ENCODE data around the gene FAM168B.
"Not testable (repeated sequence)": the region's sequence is repeated elsewhere in the genome, so short reads cannot be mapped to it uniquely, and the experiment has no call there.

FAM168B gene

DNA sequence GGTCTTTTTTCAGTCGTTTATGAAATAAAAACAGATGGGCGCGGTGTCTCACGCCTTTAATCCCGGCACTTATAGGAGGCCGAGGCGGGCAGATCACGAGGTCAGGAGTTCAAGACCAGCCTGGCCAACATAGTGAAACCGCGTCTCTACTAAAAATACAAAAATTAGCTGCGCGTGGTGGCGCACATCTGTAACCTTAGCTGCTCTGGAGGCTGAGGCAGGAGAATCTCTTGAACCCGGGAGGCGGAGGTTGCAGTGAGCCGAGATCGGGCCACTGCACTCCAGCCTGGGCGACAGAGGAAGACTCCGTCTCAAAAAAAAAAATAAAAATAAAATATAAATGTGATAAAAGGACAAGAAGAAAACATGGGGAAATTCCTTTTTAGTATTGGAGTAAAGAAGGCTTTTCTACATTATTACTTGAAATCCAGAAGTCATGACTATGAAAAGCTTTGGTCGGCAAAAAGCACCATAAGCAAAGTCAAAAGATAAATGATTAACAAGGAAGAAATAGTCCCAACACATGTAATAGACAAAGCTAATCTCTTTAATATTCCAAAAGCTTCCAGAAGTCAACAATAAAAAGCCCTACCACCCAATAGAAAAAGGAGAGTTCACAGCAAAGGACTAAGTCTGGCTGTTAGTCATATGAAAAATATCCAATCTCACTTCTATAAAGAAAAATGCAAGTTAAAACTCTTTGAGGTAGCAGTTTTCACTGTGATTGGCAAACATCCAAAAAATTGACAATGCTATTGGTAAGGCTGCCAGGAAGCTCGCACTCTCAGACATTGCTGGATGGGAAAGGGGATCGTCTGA lies 1.4 kb upstream of the FAM168B start:
- no peak for DNase-seq

DNA sequence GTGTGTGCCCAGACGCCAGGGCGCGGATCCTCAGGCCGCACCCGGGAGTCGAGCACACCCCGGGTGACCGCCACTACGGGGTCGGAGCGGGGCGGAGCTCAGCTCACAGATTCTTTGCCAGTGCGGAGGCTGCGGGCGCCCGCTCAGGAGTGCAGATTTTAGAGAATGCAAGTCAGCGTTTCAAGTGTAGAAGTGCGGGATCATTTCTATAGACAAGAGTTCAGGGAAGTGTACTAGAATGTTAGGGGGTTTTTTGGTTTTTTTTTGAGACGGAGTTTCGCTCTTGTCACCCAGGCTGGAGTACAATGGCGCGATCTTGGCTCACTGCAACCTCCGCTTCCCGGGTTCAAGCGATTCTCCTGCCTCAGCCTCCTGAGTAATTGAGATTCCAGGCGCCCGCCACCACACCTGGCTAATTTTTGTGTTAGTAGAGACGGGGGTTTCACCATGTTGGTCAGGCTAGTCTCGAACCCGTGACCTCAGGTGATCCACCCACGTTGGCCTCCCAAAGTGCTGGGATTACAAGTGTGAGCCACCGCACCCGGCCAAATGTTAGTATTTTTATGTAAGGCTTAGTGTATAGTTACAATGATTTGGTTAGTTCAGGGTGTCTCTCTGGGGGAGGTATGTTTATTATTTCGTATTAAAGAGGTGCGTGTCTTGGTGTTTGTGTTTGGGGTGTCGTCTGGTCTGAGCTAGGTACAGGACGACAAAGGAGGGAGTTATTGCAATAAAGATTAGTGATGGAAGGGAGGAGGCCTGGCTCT lies 619 bp upstream of the FAM168B start:
- peak; percentile 45 for DNase-seq

DNA sequence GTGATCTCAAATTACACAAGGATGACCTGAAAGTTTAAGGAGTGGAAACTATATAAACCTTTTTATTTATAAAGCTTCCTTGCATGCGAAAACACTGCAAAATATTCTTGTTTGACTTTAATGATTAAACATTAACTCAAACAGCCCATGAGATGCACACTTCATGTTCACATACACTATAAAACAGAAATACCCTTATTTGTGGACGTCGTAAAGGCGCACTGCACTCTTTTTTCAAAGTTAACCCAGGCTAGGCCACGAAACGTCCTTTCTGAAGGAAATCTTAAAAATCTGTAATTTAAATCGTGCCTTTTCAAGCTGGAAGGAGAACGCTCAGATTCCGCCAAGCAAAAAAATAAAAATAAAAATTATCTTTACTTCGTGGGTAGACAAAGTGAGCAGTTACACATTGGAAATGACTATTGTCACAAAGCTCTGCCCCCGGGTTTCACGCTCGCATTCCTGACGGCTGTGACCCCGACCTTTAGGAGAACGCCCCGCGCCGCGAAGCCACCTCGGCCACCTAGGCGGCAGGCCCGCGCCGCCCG lies 728 bp downstream of the FAM168B start:
- DNase-seq = no peak

DNA sequence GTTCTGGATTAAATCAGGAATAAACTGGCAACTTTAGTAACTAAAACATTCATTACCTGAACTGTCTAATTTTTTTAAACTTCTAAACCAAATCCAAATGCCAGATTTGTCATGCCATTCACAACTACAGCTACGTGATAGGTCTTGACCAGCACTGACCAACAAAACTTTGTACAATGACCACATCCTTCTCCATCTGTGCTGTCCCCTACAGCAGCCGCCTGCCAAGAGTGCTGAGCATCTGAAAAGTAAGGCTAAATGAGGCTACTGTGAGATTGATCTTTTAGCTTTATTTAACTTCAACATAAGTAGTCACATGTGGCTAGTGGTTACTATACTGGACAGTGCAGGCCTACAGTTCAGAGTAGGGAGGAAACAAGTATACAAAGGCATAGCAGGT lies 7.6 kb downstream of the FAM168B start:
- no peak for DNase-seq

DNA sequence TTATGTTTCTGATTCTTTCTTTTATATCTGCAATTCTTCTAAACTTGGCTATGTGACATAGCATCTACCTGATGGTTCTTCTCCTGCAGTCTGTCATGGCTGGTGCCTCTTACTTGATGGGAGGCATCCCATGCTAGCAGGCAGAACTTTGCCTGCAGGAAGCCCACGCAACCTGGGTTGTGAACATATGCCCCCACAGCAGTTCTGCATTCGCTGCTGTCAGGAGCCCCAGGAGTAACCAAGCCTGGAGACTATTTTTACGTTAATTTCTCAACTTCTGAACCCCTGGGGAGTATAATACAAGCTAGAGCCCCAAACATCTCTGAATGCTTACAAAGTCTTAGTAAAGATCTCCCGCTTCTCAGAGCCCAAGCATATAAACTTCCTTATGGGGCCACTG lies 12.1 kb downstream of the FAM168B start:
- DNase-seq = no peak

DNA sequence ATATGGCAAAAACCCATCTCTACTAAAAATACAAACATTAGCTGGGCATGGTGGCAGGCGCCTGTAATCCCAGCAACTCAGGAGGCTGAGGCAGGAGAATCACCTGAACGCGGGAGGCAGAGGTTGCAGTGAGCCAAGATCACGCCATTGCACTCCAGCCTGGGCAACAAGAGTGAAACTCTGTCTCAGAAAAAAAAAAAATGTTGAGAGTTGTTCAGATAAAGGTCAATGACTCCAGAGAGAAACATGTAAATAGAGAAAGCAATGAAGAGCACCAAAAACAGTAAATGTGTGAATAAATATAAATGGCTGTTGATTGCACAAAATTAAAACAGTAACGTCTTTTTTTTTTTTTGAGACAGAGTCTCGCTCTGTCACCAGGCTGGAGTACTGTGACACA lies 13.3 kb downstream of the FAM168B start:
- DNase-seq = not testable (repeated sequence)

DNA sequence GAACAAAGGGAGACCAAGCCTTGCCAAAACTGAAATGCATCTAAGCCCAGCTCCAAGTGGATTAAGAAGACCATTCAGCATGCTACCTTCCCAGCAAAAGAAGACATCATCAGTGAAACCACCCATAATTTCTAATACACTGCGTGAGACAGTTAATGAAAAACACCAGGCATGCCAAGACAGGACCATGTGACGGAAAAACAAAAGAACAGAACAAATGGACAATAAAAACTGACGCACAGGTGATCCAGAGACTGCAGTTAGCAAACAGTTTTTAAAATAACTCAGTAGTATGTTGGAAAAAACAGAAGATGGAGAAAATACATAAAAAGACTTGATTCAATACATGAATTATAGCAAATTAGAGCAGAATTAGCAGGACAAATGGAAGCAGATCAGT lies 15.3 kb downstream of the FAM168B start:
- no peak for DNase-seq

DNA sequence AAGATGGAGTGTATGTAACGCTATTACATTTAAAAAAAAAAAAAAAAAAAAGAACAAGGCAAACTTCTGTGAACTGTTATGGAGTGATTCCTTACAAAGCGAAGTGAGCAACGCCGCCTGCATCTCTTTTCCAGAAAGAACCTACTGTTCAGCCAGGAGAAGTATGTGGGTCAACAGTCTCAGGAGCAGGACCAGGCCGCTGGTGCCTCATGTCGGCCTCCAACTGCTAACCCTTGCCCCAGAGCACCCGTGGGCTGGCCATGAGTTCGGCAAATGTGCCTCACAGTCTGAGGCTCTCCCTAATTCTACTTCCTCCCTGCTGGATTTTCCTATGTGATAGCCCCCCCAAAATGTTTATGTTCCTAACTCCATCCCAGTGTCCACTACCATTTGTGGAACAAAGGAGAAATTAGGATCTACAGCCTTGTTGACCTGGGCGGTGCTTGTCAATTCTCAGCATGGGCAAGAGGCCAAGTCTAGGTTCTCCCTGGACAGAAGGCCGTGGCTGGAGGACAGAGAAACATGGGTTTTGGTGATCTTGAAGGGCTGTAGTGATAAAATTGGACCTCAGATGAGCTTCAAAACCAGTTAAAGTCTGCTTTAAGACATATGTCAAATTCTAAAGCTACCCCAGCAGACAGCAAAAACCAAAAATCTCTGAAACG lies 15.9 kb downstream of the FAM168B start:
- DNase-seq = no peak

DNA sequence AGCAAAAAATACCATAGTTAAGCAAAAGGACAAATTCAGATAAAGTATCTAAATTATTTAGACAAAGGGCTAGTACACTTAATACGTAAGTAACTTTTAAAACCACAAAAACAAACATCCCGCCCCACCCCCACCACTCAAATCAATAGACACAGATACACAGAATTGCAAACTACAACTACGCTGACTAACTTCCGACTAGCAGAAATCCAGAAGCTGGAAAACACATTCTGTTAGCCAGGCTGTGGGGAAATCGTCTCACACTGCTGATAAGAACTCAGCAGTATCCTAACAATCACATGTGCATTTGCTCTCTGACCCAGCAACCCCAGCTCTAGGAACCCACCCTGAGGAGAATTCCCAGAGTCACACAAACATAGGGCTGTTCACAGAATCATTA lies 16.6 kb downstream of the FAM168B start:
- no peak for DNase-seq

DNA sequence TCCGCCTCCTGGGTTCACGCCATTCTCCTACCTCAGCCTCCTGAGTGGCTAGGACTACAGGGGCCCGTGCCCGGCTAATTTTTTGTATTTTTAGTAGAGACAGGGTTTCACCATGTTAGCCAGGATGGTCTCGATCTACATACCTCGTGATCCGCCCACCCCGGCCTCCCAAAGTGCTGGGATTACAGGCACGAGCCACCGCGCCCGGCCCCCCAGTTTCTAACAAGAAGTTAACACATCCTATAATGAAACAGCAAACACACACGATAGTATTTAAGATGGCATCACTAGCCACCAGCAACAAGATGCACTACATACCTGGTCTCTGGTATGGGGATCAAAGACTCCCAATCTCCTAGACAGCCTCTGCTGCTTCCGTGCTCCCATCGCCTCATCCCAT lies 17.7 kb downstream of the FAM168B start:
- DNase-seq = not testable (repeated sequence)

DNA sequence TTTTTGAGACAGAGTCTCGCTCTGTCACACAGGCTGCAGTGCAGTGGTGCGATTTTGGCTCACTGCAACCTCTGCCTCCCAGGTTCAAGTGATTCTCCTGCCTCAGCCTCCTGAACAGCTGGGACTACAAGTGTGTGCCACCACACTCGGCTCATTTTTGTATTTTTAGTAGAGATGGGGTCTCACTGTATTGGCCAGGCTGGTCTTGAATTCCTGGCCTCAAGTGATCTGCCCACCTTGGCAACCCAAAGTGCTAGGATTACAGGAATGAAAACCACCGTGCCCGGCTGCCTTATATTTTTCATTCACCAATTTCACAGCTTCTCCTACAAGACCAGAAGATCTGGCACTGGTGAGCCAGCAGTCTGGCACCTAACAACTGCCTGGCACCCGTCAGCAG lies 25.1 kb downstream of the FAM168B start:
- DNase-seq = not testable (repeated sequence)

DNA sequence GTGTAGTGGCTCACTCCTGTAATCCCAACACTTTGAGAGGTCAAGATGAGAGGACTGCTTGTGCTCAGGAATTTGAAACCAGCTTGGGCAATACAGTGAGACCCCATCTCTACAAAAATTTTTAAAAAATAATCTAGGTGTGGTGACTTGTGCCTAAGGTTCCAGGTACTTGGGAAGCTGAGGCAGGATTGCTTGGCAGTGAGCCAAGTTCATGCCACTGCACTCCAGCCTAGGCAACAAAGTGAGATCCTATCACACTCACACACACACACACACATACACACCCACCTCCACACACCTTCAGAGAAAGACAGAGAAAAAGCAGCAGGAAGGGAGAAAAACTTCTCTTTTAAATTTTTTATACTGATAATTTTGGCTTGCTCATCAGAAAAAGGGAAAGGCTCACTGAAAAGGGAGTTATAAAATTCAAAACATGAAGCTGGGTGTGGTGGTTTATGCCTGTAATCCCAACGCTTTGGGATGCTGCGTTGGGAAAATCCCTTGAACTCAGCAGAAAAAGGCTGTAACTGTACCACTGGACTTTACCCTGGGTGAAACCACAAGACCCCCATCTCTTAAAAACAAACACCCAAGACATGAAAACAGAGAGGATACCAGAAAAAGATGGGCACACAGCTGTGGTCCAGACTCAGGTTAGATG lies 25.7 kb downstream of the FAM168B start:
- no peak for DNase-seq

DNA sequence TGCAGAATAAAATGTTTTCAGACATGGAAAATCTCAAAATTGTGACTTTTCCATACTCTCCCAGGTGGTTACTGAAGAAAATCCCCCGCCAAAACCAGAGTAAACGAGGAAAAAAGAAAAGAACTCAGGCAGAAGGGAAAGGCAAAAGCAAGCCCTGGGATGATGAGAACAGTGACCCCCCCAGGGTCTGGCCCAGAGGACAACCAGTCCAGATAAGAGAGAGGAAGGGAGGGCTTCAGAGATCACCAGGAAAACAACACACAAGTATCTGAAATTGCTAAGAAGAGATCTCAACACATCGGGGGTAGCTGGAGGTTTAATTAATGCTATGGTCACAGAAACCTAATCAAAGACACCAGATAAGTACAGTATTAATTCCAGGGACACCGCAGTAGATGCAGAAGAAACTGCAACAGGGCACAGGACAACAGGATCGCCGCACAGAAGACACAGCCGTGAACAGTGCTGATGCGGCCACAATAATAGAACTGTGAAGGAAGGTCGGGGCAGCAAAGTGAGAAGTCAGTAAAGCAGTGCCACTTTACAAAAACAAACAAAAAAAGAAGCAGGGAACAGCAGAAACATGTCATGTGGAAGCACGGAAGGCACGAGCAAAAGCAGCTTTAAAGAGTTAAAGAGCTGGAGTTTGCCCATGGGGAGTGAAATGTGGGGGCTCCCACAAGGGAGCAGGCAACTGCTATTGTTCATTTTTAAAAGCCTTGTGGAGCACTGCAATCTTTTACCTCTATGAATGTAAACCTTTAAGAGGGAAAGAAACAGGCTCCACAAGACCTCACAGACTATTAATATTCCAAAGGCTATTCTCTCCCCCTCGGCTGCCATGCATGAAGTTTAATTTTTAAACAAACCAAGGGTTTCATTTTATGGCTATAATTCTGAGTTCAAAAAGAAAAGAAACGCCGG lies 28.4 kb downstream of the FAM168B start:
- DNase-seq = no peak

DNA sequence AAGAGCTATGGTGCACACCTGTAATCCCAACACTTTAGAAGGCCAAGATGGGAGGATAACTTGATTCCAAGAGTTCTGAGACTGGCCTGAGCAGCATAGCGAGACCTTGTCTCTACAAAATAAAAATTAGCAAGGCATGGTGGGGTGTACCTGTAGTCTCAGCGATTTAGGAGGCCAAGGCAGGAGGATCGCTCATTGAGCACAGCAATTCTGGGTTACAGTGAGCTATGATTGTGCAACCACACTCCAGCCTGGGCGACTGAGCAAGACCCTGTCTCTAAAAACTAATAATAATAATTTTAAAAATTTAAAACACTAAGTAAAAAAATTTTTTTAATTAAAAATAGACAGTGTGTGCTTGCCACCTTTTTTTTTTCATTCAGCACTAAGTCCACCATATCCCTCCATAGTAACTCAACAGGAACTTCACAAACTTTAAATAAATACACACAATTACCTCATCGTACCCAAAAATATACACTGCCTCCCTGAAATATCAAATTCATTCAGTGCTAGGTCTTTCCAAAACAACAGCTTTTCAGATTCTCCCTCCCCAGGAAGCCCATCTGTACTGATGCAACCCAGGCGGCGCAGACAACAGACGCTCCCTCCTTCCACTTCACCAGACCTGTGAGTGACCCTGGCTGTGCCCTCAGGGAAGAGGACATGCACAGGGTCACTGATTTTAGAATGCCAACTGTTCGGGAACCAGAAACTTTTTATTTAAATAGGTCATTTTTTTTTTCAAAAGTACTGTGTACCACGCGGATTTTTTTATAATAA lies 29.6 kb downstream of the FAM168B start:
- no peak for DNase-seq

DNA sequence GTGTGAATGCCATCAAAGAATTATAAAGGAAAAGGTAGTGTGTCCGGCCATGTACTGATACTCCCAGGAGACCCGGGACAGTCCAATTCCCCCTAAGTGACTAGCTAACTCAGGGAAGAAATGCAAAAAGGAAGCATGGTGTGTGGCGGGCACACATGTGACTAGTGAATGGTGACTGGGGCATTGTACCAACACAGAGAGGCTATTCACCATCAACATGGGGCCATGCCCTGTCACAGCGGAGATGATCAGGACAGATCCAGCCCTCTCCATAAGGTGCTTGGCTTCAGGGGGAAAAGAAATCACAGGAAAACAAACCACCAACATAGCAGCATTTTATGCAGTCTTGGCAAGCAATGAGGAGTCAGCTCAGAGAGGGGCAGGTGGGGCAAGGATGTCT lies 34.3 kb downstream of the FAM168B start:
- DNase-seq = no peak

DNA sequence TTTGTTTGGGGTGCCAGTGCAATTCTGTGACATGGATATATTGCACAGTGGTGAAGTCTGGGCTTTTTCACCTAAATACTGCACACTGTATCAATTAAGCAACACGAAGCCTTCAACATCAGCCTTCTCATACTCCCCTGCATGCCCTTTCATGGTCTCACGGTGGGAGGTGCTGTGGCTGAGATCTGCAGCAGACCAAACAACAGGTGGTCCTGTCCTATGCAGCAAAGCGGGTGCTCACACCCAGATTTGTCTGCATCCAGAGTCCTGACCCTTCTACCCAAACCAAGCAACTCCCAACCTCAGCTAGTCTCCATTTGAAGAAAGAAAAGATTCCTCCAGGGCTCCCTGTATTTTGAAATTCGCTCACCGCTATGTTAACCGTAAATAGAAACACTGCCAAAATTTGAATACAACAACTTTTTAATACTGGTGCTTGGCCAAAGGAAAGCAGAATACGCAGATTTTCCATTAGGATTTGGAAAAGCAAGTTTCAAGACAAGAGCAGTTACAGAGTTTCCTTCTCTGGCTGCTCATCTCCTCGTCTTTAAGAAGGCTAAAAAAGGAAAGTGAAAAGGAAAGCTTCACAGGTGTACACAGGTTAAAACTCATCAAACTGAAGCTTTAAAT lies 34.9 kb downstream of the FAM168B start:
- no peak for DNase-seq

DNA sequence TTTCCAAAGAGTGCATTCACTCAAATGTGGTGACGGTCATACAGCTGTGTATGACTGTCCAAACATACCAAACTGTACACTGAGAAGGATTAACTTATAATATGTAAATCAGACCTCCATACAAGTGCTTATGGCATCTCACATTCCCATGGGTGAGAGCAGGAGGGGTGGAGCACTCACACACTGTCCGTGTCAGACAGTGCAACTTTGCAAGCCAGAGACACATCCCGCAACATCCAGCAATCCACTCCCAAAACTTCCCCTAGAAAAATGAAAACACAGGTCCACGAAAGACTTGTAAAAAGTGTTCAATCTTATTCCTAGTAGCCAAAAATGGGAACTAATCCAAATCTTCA lies 36.4 kb downstream of the FAM168B start:
- no peak for DNase-seq

DNA sequence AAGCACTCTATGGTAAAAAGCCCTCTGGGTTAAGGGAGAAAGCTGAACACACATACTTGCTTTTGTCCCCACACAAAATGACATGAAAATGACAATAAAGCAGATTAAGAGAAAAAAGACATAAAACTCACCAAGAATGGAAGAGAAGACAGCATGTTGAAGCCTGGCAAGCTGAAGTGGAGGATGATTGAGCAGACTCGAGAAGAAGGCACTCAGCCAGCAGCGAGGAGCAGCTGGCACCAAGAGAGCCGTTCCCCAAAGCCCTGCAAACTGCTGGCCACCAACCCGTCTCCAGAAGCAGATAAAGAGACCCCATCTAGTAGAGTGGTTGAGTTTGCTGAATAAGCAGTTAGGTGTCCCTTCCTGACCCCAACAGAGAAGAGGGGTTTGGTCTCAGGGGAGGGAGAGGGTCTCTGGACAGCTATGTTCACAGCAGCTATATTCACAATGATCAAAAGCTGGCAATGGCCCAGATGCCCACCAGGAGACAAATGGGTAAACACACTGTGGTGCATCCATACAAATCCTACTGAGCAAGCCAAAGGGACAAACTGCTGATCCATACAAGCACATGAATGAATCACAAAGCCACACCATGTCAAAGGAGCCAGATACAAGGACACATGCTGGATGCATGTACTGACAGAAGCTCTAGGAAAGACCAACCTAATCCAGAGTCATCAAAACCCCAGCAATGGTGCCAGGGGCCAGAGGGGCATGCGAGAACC lies 36.9 kb downstream of the FAM168B start:
- no peak for DNase-seq

DNA sequence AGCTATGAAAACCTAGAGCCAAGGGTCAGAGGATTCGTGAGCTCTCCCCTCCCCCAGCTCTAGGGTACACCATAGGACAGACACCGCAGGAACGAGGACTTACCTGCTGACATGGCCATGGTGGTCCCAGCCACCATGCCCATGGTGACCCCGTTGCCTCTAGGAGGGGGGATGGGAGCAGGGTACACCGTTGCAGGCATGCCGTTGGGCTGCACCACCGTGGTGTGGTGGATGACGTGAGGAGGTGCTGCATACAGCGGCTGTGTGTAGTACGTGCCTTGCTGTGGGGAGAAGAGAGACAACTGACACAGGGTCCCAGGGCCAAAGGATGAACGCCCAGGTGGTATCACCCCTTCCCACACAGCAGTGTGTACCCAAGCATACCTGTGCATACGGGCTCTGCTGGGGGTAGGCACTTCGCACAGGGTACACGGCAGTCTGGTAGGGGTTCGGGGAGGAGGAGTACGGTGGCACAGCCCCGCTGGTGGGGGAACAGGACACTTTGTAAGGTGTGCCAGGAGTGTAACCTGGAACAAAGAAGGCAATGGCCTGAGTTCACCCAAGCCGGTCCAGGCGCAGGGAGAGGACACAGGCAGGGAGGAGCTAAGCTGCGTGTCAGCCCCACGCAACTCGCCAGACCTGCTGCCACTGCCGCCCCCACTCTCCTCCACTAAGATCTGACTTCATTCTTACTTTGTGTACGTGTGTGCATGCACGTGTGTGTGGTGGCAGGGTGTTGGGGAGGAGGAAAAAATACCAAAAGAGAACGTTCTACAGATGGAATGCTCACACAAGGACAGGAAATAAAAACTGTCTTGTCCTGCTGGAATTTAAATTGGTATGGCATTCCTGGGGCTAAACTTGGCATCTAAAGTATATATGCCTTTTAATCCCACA lies 37.8 kb downstream of the FAM168B start:
- DNase-seq = no peak
